GM10266 (cell line): ENCODE data around the gene SAMD4A.

Experiments used
- DNase-seq: peaks from one replicate; pipeline ENCODE4 v3.0.0; 2012; ENCODE audit errors: extremely low spot score
- CTCF ChIP-seq: IDR thresholded peaks from 2 replicates; pipeline ENCODE4 v1.5.1; 2012; ENCODE audit warnings: mild to moderate bottlenecking, low read depth; ENCODE audit not compliant: control insufficient read depth, insufficient read depth; ENCODE audit errors: missing control alignments

The SAMD4A gene

DNA sequence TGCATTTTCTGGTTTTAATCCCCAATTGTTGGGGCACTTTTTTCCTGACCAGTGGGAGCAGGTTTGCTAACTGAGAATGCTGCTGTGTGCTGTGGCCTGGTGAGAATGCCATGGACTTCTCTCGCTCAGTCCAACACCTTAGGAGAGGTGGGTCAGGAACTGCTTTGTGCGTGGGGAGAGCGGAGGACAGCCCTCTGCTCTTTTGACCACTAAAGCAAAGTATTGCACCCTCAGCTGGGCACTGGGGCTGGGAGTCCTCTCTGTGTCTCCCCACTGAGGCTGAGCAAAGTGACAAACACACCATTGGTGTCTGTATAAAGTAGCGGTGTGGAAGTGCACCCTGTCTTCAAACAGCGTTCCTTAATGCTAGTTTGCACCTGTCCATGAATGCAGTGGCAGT lies 136.2 kb downstream of the SAMD4A start:
- TF ChIP-seq CTCF = no peak
- no peak for DNase-seq

GRCh38 chr14:54703724-54704123 lies 136.8 kb downstream of the SAMD4A start:
- no peak for DNase-seq
- TF ChIP-seq CTCF = no peak

DNA sequence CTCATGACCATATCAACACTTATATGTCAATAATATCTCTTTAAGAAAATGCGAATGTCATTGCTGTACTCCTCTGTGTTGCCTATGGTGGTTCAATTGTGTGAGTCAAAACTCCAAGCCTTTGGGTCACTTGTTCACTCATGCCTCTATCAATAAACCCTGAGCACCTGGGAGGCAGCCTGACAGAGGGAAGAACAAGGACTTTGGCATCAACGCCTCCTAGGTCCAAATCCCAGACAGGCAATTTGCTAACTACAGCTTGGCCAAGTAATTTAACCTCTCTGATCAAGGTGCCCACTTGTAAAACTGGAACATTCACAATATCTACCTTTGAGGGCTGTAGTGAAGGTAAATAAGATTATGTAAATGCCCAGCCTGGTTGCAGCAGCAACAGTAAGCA lies 137.8 kb downstream of the SAMD4A start:
- TF ChIP-seq CTCF = no peak

GRCh38 chr14:54706769-54707168 lies 139.8 kb downstream of the SAMD4A start:
- no peak for TF ChIP-seq CTCF
- DNase-seq = no peak

More for the DNA sequence above, 137.8 kb downstream of the SAMD4A start:
- no peak for DNase-seq

- DNase-seq = no peak
- TF ChIP-seq CTCF = no peak
These were observed 141.2 kb downstream of the SAMD4A start for GRCh38 chr14:54708161-54708560.

DNA sequence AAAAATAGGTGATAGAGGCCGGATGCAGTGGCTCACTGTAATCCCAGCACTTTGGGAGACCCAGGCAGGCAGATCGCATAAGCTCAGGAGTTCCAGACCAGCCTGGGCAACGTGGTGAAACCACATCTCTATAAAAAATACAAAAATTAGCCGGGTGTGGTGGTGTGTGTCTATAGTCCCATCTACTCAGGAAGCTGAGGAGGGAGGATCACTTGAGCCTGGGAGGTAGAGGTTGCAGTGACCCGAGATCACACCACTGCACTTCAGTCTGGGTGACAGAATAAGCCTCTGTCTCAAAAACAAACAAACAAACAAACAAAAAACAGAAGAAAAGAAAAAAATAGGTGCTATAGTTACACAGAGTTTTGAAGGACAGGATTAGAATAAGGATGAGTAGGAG lies 142.1 kb downstream of the SAMD4A start:
- no peak for DNase-seq
- TF ChIP-seq CTCF = no peak

DNA sequence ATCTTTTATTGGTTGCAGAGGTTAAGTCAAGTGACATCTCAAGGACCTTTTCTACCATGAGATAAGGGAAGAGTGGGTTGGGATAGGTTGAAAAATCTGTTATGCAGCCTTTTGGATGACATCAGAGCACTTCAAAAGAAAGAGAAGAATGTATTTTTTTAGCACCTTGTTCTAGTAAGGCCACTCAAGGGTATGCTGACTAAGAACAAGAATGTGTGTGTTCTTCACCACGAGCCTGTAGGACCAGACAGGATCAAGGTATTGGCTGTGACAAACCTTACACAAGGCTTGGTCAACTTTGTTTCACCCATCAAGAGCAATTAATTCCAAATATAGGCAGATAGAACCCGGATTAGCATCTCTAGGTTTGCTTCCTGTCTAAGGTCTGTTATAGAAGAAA lies 142.5 kb downstream of the SAMD4A start:
- peak; percentile 40 for DNase-seq
- no peak for TF ChIP-seq CTCF
